ENCODE measurements around the gene KIRREL3.
A peak's percentile ranks its signal among the peaks of the same experiment; 100 is the strongest.

KIRREL3 gene

DNA sequence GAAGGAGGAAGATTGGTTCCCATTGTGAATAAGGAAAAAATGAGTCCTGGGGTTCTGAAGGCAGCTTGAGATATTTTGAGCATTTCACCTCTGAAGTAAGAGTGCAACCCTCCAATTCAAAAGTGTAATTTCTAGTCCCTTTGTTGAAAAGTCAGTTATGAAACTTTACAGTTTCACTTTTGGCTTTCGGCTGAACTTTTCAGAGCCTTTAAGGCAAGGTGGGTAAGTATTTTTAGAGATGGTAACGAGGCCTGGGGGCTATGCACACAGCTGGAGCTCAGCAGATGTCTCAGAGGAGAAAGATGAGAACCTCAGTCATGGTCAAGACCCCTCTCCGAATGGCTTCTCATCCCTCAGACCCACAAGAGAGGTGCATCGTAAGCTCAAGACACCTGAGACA lies 267.6 kb downstream of the KIRREL3 start:
- DNase-seq: no peak

- no peak for DNase-seq
Observed at GRCh38 chr11:126731576-126732142, 268.9 kb downstream of the KIRREL3 start.

DNA sequence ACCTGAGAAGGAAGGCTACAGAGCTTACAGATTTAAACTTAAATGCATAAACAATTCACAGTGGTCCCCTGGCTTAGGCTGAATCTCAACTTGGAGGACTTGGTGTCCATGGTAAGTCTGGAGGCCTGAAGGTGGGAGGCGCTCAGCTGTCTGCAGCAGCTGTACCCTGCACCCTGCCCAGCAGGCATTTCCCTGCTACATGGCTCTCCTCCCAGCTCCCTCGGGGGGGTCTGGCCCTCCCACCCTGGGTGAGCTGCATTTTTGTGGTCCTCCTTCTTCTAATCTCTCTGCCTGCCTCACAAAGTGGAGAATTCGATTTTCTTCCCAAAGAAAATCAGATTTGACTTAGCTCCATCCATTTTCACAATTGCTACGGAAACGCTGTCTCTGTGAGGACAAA lies 273.2 kb downstream of the KIRREL3 start:
- DNase-seq: no peak

GRCh38 chr11:126725521-126725920 lies 275.0 kb downstream of the KIRREL3 start:
- DNase-seq: no peak

GRCh38 chr11:126725043-126725442 lies 275.5 kb downstream of the KIRREL3 start:
- no peak for DNase-seq

DNA sequence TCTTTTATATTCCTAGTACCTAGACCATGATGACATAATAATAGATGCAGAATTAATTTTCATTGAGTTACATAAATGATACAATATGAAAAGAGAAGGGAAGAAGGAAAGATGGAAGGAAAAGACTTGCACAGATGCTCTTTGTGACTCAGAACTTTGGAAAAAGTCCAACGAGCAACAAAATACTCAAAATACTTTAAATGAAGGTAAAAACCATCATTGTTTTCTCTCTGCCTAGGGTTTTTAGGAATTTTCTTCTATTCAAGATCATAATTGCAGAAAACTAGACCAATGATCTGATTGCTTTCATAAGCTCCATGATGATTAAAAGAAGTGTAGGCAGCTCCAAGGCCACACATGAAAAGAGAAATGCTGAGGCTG lies 276.9 kb downstream of the KIRREL3 start:
- no peak for DNase-seq

- DNase-seq: no peak
Observed at GRCh38 chr11:126722956-126723664, 277.5 kb downstream of the KIRREL3 start.

DNA sequence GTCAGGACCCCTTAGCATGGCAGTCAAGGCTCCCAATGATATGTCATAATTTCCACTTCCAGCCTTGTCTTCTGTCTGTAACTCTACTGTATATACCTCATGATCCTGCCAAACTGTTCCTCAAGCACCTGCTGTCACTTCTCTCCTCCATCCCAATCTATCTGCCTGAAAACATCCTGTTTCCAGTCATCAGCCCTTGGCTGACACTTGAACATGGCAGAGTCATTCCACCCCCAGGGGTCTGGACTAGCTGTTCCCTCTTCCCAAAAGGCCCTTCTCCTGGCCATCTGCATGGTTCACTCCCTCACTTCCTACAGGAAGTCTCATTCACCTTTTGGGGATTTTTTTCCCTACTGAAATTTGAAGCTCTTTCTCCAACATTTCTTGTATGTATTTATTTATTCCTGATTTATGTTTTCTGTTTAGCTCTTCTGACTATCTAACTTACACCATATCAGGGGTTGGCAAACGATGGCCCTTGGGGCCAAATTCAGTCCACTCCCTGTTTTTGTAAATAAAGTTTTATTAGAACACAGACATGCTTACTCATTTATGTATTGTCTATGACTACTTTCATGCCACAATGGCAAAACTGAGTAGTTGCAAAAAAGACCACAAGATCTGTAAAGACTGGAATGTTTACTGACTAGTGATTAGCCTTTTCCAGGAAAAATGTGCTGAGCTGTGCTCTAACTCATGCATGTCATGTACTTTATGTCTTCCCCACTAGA lies 278.4 kb downstream of the KIRREL3 start:
- no peak for DNase-seq

DNA sequence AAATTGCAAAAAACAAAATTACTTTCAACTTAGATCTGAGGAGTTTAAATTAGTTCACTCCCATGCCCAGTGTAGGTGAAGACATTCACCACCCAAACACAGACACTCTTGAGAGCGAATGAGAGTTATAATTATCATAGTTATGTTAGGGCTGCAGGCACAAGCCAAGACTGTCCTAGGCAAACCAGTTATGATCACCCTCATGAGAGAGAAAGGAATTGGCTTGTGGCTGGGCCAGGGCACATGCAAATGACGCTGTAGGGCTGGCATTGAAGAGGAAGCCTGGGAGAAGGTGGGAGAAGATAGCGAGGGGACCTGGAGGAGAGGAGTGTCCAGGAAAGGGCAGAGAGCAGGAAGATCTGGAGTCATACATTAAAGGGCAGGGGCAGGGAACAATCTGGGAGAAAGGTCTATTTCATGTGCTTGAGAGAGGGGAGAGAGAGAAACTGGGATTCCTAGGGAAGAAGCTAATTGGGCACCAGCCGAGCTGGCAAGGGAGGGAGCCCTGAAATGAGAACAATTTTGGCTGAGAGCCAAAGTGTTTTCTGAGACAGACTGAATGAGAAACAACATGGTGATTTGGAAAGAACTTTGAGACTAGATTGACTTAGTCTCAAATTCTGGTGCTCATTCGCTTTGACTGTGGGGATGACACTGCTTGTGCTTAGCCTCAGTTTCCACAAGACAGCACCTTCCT lies 279.9 kb downstream of the KIRREL3 start:
- DNase-seq: no peak

DNA sequence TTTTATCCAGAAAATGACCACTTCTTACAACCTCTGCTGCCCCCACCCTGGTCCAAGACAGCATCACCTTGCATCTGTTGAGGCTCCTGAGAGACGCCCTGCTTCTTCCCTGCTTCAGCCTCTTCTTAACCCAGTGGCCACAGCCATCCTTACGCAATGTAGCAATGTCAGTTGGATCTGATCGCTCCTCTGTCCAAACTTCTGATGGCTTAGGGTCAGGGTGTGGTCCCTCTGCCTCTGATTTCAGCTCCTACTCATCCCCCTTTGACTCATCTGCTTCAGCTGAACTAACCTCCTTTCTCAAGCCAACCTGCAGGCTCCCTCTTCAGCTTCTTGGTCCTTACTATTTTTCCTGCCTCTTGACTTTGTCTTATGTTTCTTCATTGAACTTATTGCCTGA lies 280.8 kb downstream of the KIRREL3 start:
- no peak for DNase-seq

GRCh38 chr11:126718276-126718675 lies 282.3 kb downstream of the KIRREL3 start:
- no peak for DNase-seq

- peak; percentile 8 for DNase-seq
Observed at GRCh38 chr11:126716456-126717083, 284.0 kb downstream of the KIRREL3 start.

DNA sequence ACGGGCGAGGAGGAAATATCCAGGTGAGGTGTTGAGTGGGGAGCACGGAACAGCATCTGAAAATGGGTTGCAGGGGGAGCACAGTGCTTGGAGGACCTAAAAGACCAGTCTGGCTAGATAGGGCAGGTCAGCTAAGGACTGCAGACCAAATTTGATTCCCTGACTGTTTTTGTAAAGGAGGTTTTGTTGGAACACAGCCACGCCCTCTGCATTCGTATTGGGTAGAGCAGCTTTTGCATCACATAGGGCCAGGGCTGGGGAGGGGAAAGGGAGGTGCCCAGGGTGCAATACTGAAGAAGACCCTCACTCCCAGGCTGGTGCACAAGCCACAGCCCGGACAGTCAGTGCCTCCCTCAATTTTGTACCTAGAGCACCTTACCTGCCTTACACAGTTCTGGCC lies 286.8 kb downstream of the KIRREL3 start:
- no peak for DNase-seq

DNA sequence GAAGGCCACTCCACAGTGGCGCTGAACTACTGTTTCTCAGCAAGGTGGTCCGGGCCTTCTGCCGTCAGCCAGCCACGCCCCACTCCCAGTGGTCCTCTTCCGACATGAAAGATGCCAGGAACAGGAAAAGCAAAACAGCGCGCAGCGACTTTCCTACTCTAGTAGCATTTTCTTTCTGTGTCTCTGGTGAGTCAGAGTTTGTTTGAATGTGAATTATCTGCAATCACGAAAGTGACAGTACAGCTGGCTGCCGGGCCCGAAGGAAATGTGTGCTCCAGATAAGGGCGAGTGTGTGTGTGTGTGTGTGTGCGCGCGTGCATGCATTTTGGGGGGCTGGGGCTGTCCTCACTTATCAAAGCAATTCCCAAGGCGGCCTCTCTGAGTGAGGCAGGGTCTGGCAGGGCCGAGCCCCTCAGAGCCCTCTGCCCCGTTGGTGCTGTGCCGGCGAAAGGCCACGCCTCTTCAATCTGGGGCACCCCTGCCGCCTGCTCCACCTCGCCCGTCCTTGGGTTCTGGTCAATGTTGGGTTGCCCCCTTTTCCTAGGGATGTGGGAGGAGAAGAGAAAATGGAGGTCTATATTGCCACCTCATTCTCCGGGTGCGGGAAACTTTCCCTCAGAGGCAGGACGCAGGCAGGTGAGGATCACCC lies 288.5 kb downstream of the KIRREL3 start:
- DNase-seq: no peak

DNA sequence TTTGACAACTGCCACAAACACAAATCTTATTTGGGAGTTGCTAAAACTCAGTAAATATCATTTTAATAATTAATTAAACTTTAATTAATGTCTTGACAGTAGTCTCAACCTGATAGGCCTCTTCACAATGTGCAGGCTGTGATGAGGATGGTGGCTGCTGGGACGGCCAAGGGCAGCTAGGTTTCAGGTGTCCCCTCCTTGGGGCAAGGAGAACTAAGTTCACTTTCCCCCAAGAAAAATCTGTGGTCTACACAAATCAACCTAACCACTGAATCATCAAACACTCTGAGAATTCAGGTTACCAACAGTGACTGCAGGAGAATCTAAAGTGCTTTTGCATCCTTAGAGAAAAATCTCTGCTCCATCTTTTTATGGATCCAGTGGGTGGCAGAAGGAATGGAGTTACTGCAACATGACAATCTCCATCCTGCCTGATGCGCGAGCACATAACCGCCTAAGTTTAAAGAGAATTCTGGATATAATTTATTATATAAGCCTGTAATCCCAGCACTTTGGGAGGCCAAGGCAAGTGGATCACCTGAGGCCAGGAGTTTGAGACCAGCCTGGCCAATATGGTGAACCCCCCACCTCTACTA lies 289.7 kb downstream of the KIRREL3 start:
- no peak for DNase-seq

- no peak for DNase-seq
Observed at GRCh38 chr11:126707498-126707897, 293.1 kb downstream of the KIRREL3 start.

DNA sequence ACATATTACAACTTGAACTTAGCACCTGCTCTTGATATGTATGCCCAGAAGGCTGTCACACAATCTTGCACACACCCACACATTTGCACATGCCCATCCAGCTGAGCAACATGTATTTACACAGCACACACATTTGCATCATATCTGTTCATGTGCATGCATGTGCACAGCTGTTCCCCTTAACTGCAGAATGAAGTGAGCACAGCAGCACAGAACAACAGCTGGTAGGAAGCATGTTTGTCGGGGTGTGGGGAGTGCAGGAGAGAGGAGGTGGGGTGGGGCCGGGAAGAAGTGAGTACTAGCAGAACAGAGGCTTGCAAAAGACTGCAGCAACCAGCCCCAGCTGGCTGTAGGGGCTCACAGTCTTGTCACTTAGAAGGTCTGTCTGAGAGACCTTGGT lies 296.5 kb downstream of the KIRREL3 start:
- no peak for DNase-seq

DNA sequence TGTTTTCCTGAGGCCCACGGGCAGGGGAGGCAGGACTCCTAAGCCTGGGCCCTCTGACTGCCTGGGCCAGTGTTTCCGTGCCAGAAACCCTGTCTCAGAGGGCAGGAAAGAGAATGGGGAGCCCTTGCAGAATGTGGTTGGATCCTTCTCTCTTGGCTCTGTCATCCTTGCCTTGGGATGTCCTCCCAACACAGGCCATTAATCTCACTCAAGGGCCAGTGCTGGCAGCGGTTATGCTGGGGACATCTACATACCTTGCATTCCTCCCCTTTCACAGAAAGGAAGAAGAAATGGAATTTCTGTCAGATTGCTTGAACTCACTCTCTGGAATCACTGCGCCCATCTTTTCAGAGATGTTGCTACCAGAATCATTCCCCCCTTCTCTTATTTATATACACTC lies 296.9 kb downstream of the KIRREL3 start:
- DNase-seq: no peak

DNA sequence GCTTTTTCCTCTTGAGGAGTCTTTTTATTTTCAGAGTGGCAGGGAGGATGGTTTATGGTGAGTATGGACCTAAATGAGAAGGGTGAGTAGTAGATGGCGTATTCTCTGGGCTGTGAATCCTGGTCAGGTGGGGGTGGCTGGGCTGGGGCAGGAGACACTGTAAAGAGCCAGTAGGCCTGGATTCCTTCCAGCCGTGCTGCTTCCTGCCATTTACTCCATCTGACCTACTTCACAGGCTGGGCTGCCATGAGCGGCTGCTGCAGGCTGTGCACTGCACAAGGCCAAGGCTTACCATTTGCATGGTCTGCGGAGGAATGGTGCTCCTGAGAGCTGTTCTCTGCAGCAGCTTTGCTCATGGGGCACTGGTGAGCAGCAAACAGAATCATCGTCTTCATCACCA lies 297.6 kb downstream of the KIRREL3 start:
- DNase-seq: no peak

DNA sequence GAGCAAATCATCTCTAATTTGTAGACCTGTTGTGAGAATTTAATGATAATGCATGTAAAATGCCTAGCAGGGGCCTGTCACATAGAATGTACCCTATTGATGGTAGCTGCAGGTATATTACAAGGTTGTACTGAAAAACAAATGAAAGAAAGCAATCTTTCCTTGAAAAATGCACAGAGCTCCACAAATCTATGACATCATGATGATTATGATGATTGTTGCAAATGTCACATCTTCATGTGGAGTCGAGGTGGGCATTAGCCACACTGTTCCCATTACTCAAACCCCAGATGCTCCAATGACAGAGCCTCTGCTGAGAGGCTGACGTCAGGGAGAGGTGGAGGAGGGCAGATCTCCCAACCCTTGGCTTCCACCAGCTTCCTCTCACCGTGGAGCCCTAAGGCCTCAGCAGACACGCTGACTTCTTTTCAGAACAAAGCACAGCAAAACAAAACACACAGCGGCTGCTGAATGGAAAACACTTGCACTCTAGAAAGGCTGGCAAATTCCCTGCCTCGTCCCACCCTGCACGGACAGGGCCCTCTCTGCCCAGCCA lies 298.3 kb downstream of the KIRREL3 start:
- DNase-seq: no peak

DNA sequence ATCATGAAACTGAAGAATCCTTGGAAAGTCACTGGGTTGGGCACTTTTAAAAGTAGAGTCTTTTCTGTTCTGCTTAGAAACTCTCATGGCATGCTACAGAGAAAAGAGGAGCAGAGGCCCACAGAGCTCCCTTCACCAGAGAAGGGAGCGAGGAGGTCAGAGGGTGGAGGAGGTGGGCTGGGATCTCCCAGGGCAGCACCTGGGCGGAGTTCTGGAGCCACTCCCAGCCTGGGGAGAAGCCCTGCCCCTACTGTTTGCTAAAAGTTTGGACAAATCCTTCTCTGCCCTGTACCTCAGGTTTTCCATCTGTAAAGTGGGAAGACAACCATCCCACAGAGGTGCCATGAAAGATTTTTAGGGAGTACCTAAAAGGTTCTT lies 299.1 kb downstream of the KIRREL3 start:
- no peak for DNase-seq
